Measurements from ENCODE around the gene CRYL1. TPM values are rescaled to one million over a fixed set of nuclear protein-coding genes. Genes with fewer than 3 reads are reported as not detected.

The CRYL1 gene
- total and polyA plus RNA-seq, 2 of the 13 experiments (the other 11 are each of a cell fraction or from before 2014, with no cell fraction given), result 57.2 to 115 TPM

GRCh38 chr13:20525601-20526544 is at the start of gene CRYL1 (continued):
- TF ChIP-seq ZNF646 (CRISPR knock-in tag; IDR thresholded peaks at IDR 0.05) (peak; percentile 75), TEAD2 (CRISPR knock-in tag; IDR thresholded peaks at IDR 0.05) (peak; percentile 69; the same call in 1 of the 2 replicates), ZNF740 (CRISPR knock-in tag; IDR thresholded peaks at IDR 0.05) (peak; percentile 37; the same call in 1 of the 2 replicates), CERS6 (CRISPR knock-in tag; IDR thresholded peaks at IDR 0.05) (no peak), GATAD2A (CRISPR knock-in tag; IDR thresholded peaks at IDR 0.05) (peak; percentile 54; the same call in 1 of the 2 replicates), ZBTB37 (CRISPR knock-in tag; IDR thresholded peaks at IDR 0.05) (no peak), NR0B2 (CRISPR knock-in tag; IDR thresholded peaks at IDR 0.05) (no peak), ZNF713 (CRISPR knock-in tag; IDR thresholded peaks at IDR 0.05) (no peak; the same call in 1 of the 2 replicates), ZNF451 (CRISPR knock-in tag; IDR thresholded peaks at IDR 0.05) (no peak; the same call in 1 of the 2 replicates), ZNF83 (CRISPR knock-in tag; IDR thresholded peaks at IDR 0.05; ENCODE audit: borderline replicate concordance) (no peak), HOXA5 (CRISPR knock-in tag; IDR thresholded peaks at IDR 0.05) (peak; percentile 53; the same call in 1 of the 2 replicates), CEBPG (CRISPR knock-in tag; IDR thresholded peaks at IDR 0.05) (no peak), MIER3 (CRISPR knock-in tag; IDR thresholded peaks at IDR 0.05; ENCODE audit: borderline replicate concordance) (no peak), ZNF576 (CRISPR knock-in tag; IDR thresholded peaks at IDR 0.05) (no peak), PTBP1 (IDR thresholded peaks at IDR 0.05; ENCODE audit: low read depth, low read length, poor library complexity, severe bottlenecking) (no peak), IRF1 (CRISPR knock-in tag; IDR thresholded peaks at IDR 0.05; ENCODE audit: low read depth) (no peak), SP140L (CRISPR knock-in tag; IDR thresholded peaks at IDR 0.05; ENCODE audit: borderline replicate concordance) (no peak), SIN3B (IDR thresholded peaks at IDR 0.05; ENCODE audit: low read length) (no peak)

All from HepG2 (cell line).